Stimulated activated CD8-positive, alpha-beta memory T cell treated with anti-CD3 and anti-CD28 coated beads, Interleukin-7, amount 100 ng/mL, for 24 hours (primary cell): ENCODE data around the gene RARG.
A peak's percentile ranks its signal among the peaks of the same experiment; 100 is the strongest.

Experiments used
- DNase-seq: peaks from one replicate; pipeline ENCODE4 v3.0.0-alpha.2; 2020; ENCODE audit warnings: low read depth

The RARG gene

GRCh38 chr12:53223389-53224060 is 8.5 kb downstream of the RARG start:
- no peak for DNase-seq

- DNase-seq, result no peak
Measured at GRCh38 chr12:53222806-53223261, 9.2 kb downstream of the RARG start.

GRCh38 chr12:53222170-53222721 is 9.8 kb downstream of the RARG start:
- DNase-seq, result no peak

GRCh38 chr12:53221203-53222080 is 10.6 kb downstream of the RARG start:
- DNase-seq, result no peak

- no peak for DNase-seq
Measured at GRCh38 chr12:53220694-53221202, 11.3 kb downstream of the RARG start.

- no peak for DNase-seq
Measured at GRCh38 chr12:53219956-53220693, 11.9 kb downstream of the RARG start.

- DNase-seq, result no peak
Measured at GRCh38 chr12:53219292-53219955, 12.6 kb downstream of the RARG start.

GRCh38 chr12:53218551-53219291 is 13.3 kb downstream of the RARG start:
- DNase-seq, result no peak

- DNase-seq, result no peak
Measured at GRCh38 chr12:53217931-53218307, 14.1 kb downstream of the RARG start.

- DNase-seq, result no peak
Measured at GRCh38 chr12:53217051-53217930, 14.7 kb downstream of the RARG start.

GRCh38 chr12:53215497-53215896 is 16.5 kb downstream of the RARG start:
- DNase-seq, result no peak

GRCh38 chr12:53214687-53215455 is 17.1 kb downstream of the RARG start:
- no peak for DNase-seq

- no peak for DNase-seq
Measured at GRCh38 chr12:53214221-53214620, 17.8 kb downstream of the RARG start.

- DNase-seq, result peak; percentile 74
Measured at GRCh38 chr12:53213348-53213747, 18.7 kb downstream of the RARG start.

- no peak for DNase-seq
Measured at GRCh38 chr12:53212931-53213330, 19.1 kb downstream of the RARG start.

GRCh38 chr12:53211476-53212381 is 20.3 kb downstream of the RARG start:
- DNase-seq, result no peak

- no peak for DNase-seq
Measured at GRCh38 chr12:53210843-53211242, 21.2 kb downstream of the RARG start.

GRCh38 chr12:53208877-53209463 is 23.0 kb downstream of the RARG start:
- no peak for DNase-seq
